OCI-LY1 (cell line): ENCODE data around the gene NTNG1.

Experiments
- H2AFZ ChIP-seq: fragments of 200-600 bp; sonication (generic), shearing (Covaris generic); 2 replicates; pipeline ENCODE4 v1.6.0; 2014; ENCODE audit warnings: antibody characterized with exemption, mild to moderate bottlenecking, low read length
- H3F3A ChIP-seq: fragments of 200-600 bp; sonication (generic), shearing (Covaris generic); 2 replicates; pipeline ENCODE4 v1.6.0; 2014; ENCODE audit warnings: mild to moderate bottlenecking, antibody characterized with exemption, low read length, moderate library complexity; ENCODE audit not compliant: insufficient read depth
- H3K27ac ChIP-seq: fragments of 200-600 bp; sonication (generic); 2 replicates; pipeline ENCODE4 v1.5.1; 2014; ENCODE audit warnings: low read length, mixed run types, mild to moderate bottlenecking, low read depth; ENCODE audit not compliant: poor library complexity, severe bottlenecking
- H3K27me3 ChIP-seq: fragments of 200-600 bp; sonication (generic); 2 replicates; pipeline ENCODE4 v1.6.0; 2014; ENCODE audit warnings: antibody characterized with exemption, mild to moderate bottlenecking, low read length, moderate library complexity; ENCODE audit not compliant: insufficient read depth
- H3K36me3 ChIP-seq: fragments of 200-600 bp; sonication (generic); 2 replicates; pipeline ENCODE4 v1.6.1; 2014; ENCODE audit warnings: mild to moderate bottlenecking, antibody characterized with exemption, low read length, moderate library complexity, mixed read lengths; ENCODE audit not compliant: insufficient read depth
- H3K4me1 ChIP-seq: fragments of 200-600 bp; sonication (generic); 2 replicates; pipeline ENCODE4 v1.5.1; 2014; ENCODE audit warnings: mild to moderate bottlenecking, low read length, moderate library complexity; ENCODE audit not compliant: insufficient read depth, severe bottlenecking
- H3K4me2 ChIP-seq: fragments of 200-600 bp; sonication (generic), shearing (Covaris generic); 2 replicates; pipeline ENCODE4 v1.6.1; 2014; ENCODE audit warnings: low read length
- H3K4me3 ChIP-seq: fragments of 200-600 bp; sonication (generic); 2 replicates; pipeline ENCODE4 v1.5.1; 2014; ENCODE audit warnings: low read length, low read depth, mild to moderate bottlenecking, mixed read lengths; ENCODE audit not compliant: poor library complexity, severe bottlenecking
- H3K79me2 ChIP-seq: fragments of 200-600 bp; shearing (Covaris generic); 2 replicates; pipeline ENCODE4 v1.6.1; 2016; ENCODE audit warnings: mixed run types, low read length, mixed read lengths; ENCODE audit not compliant: insufficient read depth
- H3K9ac ChIP-seq: fragments of 200-600 bp; sonication (generic), shearing (Covaris generic); 2 replicates; pipeline ENCODE4 v1.6.1; 2014; ENCODE audit warnings: mild to moderate bottlenecking, low read length, mixed read lengths
- H3K9me2 ChIP-seq: fragments of 200-600 bp; sonication (generic), shearing (Covaris generic); 2 replicates; pipeline ENCODE4 v1.6.1; 2014; ENCODE audit warnings: low read depth, mild to moderate bottlenecking, low read length, mixed read lengths
- H3K9me3 ChIP-seq: fragments of 200-600 bp; shearing (Covaris generic); 2 replicates; pipeline ENCODE4 v1.6.1; 2014; ENCODE audit warnings: low read length, mixed read lengths
- H4K20me1 ChIP-seq: fragments of 200-600 bp; sonication (generic), shearing (Covaris generic); 2 replicates; pipeline ENCODE4 v1.6.0; 2016; ENCODE audit warnings: mild to moderate bottlenecking, low read length; ENCODE audit not compliant: insufficient read depth
- CTCF ChIP-seq: fragments of 200-600 bp; sonication (generic), shearing (Covaris generic); IDR thresholded peaks from 2 replicates; pipeline ENCODE4 v1.5.1; 2017; ENCODE audit warnings: mild to moderate bottlenecking, antibody characterized with exemption, low read length, moderate library complexity, mixed read lengths
- EZH2 ChIP-seq: fragments of 200-600 bp; sonication (generic), shearing (Covaris generic); IDR thresholded peaks from 2 replicates; pipeline ENCODE4 v1.8.0; 2017; ENCODE audit warnings: borderline replicate concordance, mixed run types, mild to moderate bottlenecking, antibody characterized with exemption, low read length, moderate library complexity, mixed read lengths

The NTNG1 gene

DNA sequence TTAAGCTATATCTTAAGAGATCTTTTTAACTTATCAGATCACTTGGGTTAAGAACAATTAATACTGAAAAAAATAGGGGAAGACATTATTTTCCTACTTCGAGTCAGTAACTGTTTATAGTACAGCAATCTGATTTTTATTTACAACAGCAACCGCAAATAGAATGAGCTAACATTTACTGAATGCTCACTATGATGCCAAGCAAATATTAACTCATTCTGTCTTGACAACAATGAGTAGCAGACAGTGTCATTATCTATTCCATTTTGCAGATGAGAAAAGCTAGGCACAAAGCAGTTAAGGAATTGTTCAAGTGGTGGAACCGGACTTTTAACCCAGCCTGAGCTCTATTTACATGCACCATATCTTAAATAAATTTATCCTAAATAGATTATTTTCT lies 273.7 kb downstream of the NTNG1 start:
- H3K4me3 ChIP-seq: no peak overlapping the region
- no peak for TF ChIP-seq CTCF
- TF ChIP-seq EZH2: no peak
- no peaks in the 10 kb centered on the region for H3F3A ChIP-seq
- no peaks in the 10 kb centered on the region for H3K36me3 ChIP-seq
- no peaks in the 10 kb centered on the region for H3K27me3 ChIP-seq
- H3K9ac ChIP-seq: no peak overlapping the region
- no peaks in the 10 kb centered on the region for H3K79me2 ChIP-seq
- no peaks in the 10 kb centered on the region for H3K4me1 ChIP-seq
- H3K9me3 ChIP-seq: no peaks in the 10 kb centered on the region
- no peaks in the 10 kb centered on the region for H4K20me1 ChIP-seq
- no peak overlapping the region for H3K4me2 ChIP-seq
- H2AFZ ChIP-seq: no peak overlapping the region
- no peaks in the 10 kb centered on the region for H3K9me2 ChIP-seq
- no peak overlapping the region for H3K27ac ChIP-seq

DNA sequence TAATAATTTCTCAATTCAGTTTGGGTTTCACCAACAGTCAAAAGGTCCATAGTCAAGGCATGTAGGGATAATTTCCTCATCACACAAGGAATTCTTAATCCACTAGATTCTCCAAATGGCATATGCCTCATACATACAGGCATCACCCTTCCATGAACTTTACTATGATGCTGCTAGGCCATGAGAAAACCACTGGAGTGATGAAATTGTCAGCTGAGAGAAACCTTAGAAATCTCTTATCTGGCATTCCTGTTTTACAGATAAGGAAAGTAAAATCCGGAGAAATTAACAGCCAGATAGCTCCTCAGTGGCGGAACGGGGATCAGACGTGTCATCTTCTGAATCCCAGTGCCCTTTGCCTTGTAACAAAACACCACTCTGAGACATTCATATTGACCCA lies 274.4 kb downstream of the NTNG1 start:
- no peak overlapping the region for H2AFZ ChIP-seq

DNA sequence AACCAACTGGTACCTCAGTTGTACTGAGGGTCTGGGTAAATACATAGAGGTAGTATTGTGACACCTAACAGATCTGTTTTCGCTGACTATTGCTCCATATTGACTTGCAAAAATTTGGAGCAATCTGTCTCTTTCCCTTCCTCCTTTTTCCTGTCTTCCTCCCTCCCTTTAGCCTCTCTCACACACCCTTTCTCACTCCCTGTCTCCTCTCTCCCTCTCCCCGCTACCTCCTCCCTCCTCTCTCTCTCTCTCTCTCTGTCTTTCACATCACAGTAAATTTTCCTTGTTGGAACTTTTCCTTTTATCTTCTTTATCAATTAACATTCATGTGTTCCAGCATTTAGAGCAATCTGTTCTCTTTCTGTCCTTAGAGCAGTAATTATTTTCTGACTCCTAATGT lies 278.2 kb downstream of the NTNG1 start:
- TF ChIP-seq EZH2 (no peak), CTCF (no peak)
- H3K36me3 ChIP-seq: no peaks in the 10 kb centered on the region
- H3K27me3 ChIP-seq: no peaks in the 10 kb centered on the region
- no peaks in the 10 kb centered on the region for H3K9me2 ChIP-seq
- no peaks in the 10 kb centered on the region for H3K79me2 ChIP-seq
- no peak overlapping the region for H3K9ac ChIP-seq
- H2AFZ ChIP-seq: no peak overlapping the region
- no peak overlapping the region for H3K4me3 ChIP-seq
- H4K20me1 ChIP-seq: no peaks in the 10 kb centered on the region
- no peaks in the 10 kb centered on the region for H3F3A ChIP-seq
- no peaks in the 10 kb centered on the region for H3K4me1 ChIP-seq
- H3K4me2 ChIP-seq: no peak overlapping the region
- H3K27ac ChIP-seq: no peak overlapping the region
- H3K9me3 ChIP-seq: no peaks in the 10 kb centered on the region

More for the DNA sequence above, 274.4 kb downstream of the NTNG1 start:
- Histone ChIP-seq H4K20me1 (no peaks in the 10 kb centered on the region), H3K27ac (no peak overlapping the region), H3F3A (no peaks in the 10 kb centered on the region), H3K9me2 (no peaks in the 10 kb centered on the region), H3K79me2 (no peaks in the 10 kb centered on the region), H3K4me2 (no peak overlapping the region), H3K4me1 (no peaks in the 10 kb centered on the region), H3K36me3 (no peaks in the 10 kb centered on the region), H3K4me3 (no peak overlapping the region), H3K9me3 (no peaks in the 10 kb centered on the region), H3K9ac (no peak overlapping the region), H3K27me3 (no peaks in the 10 kb centered on the region)
- TF ChIP-seq EZH2: no peak

GRCh38 chr1:107422901-107423300 lies 282.1 kb downstream of the NTNG1 start:
- TF ChIP-seq CTCF: no peak
- TF ChIP-seq EZH2: no peak
- Histone ChIP-seq H3K4me3 (no peak overlapping the region), H3K4me2 (no peak overlapping the region)

More at GRCh38 chr1:107422901-107423300, 282.1 kb downstream of the NTNG1 start:
- no peaks in the 10 kb centered on the region for H3F3A ChIP-seq
- H3K36me3 ChIP-seq: no peaks in the 10 kb centered on the region
- H3K9ac ChIP-seq: no peak overlapping the region
- H3K27me3 ChIP-seq: no peaks in the 10 kb centered on the region
- no peak overlapping the region for H3K27ac ChIP-seq
- no peak overlapping the region for H2AFZ ChIP-seq
- no peaks in the 10 kb centered on the region for H3K4me1 ChIP-seq
- H3K9me3 ChIP-seq: no peaks in the 10 kb centered on the region
- no peaks in the 10 kb centered on the region for H3K79me2 ChIP-seq
- no peaks in the 10 kb centered on the region for H3K9me2 ChIP-seq
- H4K20me1 ChIP-seq: no peaks in the 10 kb centered on the region
